Sigmoid colon (tissue), 7 donors: ENCODE measurements around the gene CLEC2L. TPM values are rescaled to one million over a fixed set of nuclear protein-coding genes. Genes with fewer than 3 reads are reported as not detected.

Experiments used
- DNase-seq: peaks from one replicate; pipeline ENCODE4 v3.0.0-alpha.2; 2019
- H3K27ac ChIP-seq, 4 donors: fragments of 200-600 bp; sonication (generic); one replicate each; pipeline ENCODE4 v1.5.1; 2016 to 2019; ENCODE audit warnings: mild to moderate bottlenecking in 1 of 4
- H3K27me3 ChIP-seq, 3 donors: fragments of 200-600 bp; sonication (generic); one replicate each; pipeline ENCODE4 v1.5.1; 2019; ENCODE audit warnings: mild to moderate bottlenecking in 1 of 3
- H3K36me3 ChIP-seq, 4 donors: fragments of 200-600 bp; sonication (generic); one replicate each; pipeline ENCODE4 v1.5.1; 2016 to 2019
- H3K4me1 ChIP-seq, 4 donors: fragments of 200-600 bp; sonication (generic); one replicate each; pipeline ENCODE4 v1.5.1; 2017 to 2019
- H3K4me3 ChIP-seq, 4 donors: fragments of 200-600 bp; sonication (generic); one replicate each; pipeline ENCODE4 v1.5.1; 2017 to 2019; ENCODE audit warnings: mild to moderate bottlenecking in 2 of 4, moderate library complexity in 1 of 4
- H3K9me3 ChIP-seq, 4 donors: fragments of 200-600 bp in 3 of 4; sonication (generic) in 3 of 4; one replicate each; pipeline versions ENCODE4 v1.5.1 to v1.6.1; 2013 to 2019
- EP300 ChIP-seq, 4 donors: sonication (generic); formaldehyde crosslinking; IDR thresholded peaks; one replicate each; pipeline ENCODE4 v1.6.1; 2017; ENCODE audit warnings: antibody characterized with exemption in 4 of 4
- POLR2A ChIP-seq, 2 donors: fragments of 450-650 bp; IDR thresholded peaks; one replicate each; pipeline ENCODE4 v1.6.1; 2016; ENCODE audit warnings: antibody characterized with exemption in 2 of 2, mild to moderate bottlenecking in 2 of 2, moderate library complexity in 2 of 2
- POLR2AphosphoS5 ChIP-seq, 4 donors: sonication (generic); formaldehyde crosslinking; IDR thresholded peaks; one replicate each; pipeline ENCODE4 v1.6.1; 2017; ENCODE audit warnings: antibody characterized with exemption in 4 of 4
- WGBS, 2 donors: extraction: QIAGEN DNeasy Blood & Tissue Kit; methylation state at CpG; one replicate each; pipeline ENCODE4 v1.1.7; 2013; 5-methylcytosine and 5-hydroxymethylcytosine counted together
- intact Hi-C: fragments of 100-400 bp; cut with DNase I; formaldehyde crosslinking; loops from one replicate; pipeline ENCODE4 v1.15.1; 2023
- polyA plus RNA-seq, 3 donors: library from polyadenylated mRNA; stranded (reverse); fragments of 200-250 nt; gene quantifications; one replicate each; pipeline ENCODE4 v1.2.3, GENCODE V29; 2013
- total RNA-seq, 4 donors: library from RNA; depleted of rRNA; stranded (reverse); fragments of >200 nt; gene quantifications; one replicate each; pipeline ENCODE4 v1.1.0, GENCODE V29; 2016
- TF ChIP-seq, protein P1 (sequence below), 4 experiments: fragments of 450-650 bp in 3 of 4; fragments of 200-600 bp in 1 of 4; IDR thresholded peaks; one replicate each; pipeline ENCODE4 v1.5.1; 2016 to 2019; ENCODE audit warnings: antibody characterized with exemption in 4 of 4, mild to moderate bottlenecking in 3 of 4, moderate library complexity in 2 of 4
- donor health status: healthy with polysubstance abuse.
- donor health status: Bipolar disorder and iron deficiency.
- donor health status: healthy.

Gene CLEC2L
- 1 to 10 TPM in 1 of 4 donors, not detected in 3; 10.0 TPM for total RNA-seq
- polyA plus RNA-seq: under 1 TPM in 1 of 3 donors, not detected in 2; 0.38 TPM

DNA sequence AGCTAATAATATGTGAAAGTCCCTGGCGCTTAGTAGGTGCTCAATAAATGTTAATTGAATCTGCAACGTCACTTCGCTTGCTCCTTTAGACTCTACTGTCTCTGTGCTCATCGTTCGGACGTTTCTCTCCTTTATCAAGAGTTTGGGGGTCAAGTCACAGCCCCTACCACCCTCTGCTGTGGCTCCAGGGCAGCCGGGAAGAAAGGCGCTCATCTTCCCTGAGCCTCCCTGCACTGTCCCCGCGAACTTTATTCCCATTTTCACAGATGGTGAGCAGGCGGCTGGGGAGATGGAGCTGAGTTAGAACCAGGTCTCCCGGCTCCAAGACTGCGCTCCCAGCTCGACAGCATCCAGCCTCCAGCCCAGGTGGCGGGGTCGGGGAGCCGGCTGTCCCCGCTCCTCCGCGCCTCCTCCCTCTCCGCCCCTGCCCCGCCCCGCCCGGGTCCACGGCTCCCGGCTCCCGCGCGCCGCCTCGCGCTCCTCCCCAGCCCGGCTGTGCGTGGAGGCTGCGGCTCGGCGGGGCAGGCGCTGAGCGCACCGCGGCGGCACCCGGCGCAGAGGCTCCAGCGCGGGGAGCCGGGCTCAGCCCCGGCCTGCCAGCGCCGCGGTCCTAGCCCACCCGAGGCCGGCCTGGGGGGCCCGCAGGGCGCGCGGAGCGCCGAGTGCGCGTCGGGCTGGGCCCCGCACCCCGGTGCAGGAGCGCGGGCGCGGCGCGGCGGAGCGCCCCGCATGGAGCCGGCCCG is at the start of gene CLEC2L:
CLEC2L (plus strand) TSS at position 487 of the 743 bp plus-strand sequence; CDS start at position 730, 243 bp downstream.
- H3K36me3 ChIP-seq: no peaks in the 10 kb centered on the region
- DNase-seq: no peak
- no peak within 1 kb of the TSS for H3K27ac ChIP-seq
- H3K4me3 ChIP-seq: peak within 1 kb of the TSS in 3 of 4 donors; percentile 12 to 31 (median 28)
- H3K9me3 ChIP-seq: no peaks in the 10 kb centered on the region
- intact Hi-C loops: no loop called here
- peaks cover 6 to 40% (median 15%) of the 10 kb centered on the region in 3 donors for H3K27me3 ChIP-seq
- TF ChIP-seq EP300 (IDR thresholded peaks at IDR 0.05) (no peak), POLR2AphosphoS5 (IDR thresholded peaks at IDR 0.05) (no peak), POLR2A (IDR thresholded peaks at IDR 0.05) (no peak)
- TF ChIP-seq, protein P1, sequence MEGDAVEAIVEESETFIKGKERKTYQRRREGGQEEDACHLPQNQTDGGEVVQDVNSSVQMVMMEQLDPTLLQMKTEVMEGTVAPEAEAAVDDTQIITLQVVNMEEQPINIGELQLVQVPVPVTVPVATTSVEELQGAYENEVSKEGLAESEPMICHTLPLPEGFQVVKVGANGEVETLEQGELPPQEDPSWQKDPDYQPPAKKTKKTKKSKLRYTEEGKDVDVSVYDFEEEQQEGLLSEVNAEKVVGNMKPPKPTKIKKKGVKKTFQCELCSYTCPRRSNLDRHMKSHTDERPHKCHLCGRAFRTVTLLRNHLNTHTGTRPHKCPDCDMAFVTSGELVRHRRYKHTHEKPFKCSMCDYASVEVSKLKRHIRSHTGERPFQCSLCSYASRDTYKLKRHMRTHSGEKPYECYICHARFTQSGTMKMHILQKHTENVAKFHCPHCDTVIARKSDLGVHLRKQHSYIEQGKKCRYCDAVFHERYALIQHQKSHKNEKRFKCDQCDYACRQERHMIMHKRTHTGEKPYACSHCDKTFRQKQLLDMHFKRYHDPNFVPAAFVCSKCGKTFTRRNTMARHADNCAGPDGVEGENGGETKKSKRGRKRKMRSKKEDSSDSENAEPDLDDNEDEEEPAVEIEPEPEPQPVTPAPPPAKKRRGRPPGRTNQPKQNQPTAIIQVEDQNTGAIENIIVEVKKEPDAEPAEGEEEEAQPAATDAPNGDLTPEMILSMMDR (IDR thresholded peaks at IDR 0.05): no peak
- peaks cover 0 to 12% (median 2%) of the 10 kb centered on the region in 4 donors for H3K4me1 ChIP-seq
- WGBS, 2 donors: 2 to 3% methylated on average over 75 of the region's 75 CpGs

DNA sequence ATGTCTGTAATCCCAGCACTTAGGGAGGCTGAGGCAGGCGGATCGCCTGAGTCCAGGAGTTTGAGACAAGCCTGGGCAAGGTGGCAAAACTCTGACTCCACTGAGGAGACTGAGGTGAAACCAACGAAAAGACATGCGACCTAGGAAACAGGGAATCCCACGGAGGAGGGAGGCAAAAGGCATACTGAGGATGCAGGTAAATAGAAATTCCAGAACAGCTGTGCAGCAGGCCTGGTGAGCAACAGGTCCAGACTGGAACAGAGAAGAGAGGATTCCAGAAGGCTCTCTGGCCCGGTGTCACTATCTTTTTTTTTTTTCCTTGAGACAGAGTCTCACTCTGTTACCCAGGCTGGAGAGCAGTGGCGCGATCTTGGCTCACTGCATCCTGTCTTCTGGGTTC is 47.3 kb upstream of the CLEC2L start:
- Histone ChIP-seq H3K4me1 (no peaks in the 10 kb centered on the region), H3K9me3 (peaks cover 0 to 5% (median 1%) of the 10 kb centered on the region in 4 donors), H3K36me3 (no peaks in the 10 kb centered on the region), H3K27ac (no peak overlapping the region), H3K27me3 (peaks cover 0 to 13% (median 0%) of the 10 kb centered on the region in 3 donors), H3K4me3 (no peak overlapping the region)
- intact Hi-C loops: no loop called here
- 92 to 93% methylated on average over 8 of the region's 8 CpGs for WGBS, 2 donors
- TF ChIP-seq EP300 (IDR thresholded peaks at IDR 0.05) (no peak), POLR2AphosphoS5 (IDR thresholded peaks at IDR 0.05) (no peak), POLR2A (IDR thresholded peaks at IDR 0.05) (no peak)
- TF ChIP-seq, protein P1 (IDR thresholded peaks at IDR 0.05): no peak
- no peak for DNase-seq

GRCh38 chr7:139476891-139477290 is 46.6 kb upstream of the CLEC2L start:
- peaks cover 3 to 20% (median 4%) of the 10 kb centered on the region in 3 donors for H3K27me3 ChIP-seq
- TF ChIP-seq EP300 (IDR thresholded peaks at IDR 0.05) (no peak), POLR2AphosphoS5 (IDR thresholded peaks at IDR 0.05) (no peak), POLR2A (IDR thresholded peaks at IDR 0.05) (no peak)
- TF ChIP-seq, protein P1 (IDR thresholded peaks at IDR 0.05): no peak
- no peaks in the 10 kb centered on the region for H3K36me3 ChIP-seq
- H3K4me3 ChIP-seq: no peak overlapping the region
- H3K27ac ChIP-seq: no peak overlapping the region
- WGBS, 2 donors: 87 to 90% methylated on average over 6 of the region's 6 CpGs
- no peak for DNase-seq
- H3K4me1 ChIP-seq: no peaks in the 10 kb centered on the region
- intact Hi-C loops: no loop called here
- peaks cover 0 to 5% (median 1%) of the 10 kb centered on the region in 4 donors for H3K9me3 ChIP-seq

DNA sequence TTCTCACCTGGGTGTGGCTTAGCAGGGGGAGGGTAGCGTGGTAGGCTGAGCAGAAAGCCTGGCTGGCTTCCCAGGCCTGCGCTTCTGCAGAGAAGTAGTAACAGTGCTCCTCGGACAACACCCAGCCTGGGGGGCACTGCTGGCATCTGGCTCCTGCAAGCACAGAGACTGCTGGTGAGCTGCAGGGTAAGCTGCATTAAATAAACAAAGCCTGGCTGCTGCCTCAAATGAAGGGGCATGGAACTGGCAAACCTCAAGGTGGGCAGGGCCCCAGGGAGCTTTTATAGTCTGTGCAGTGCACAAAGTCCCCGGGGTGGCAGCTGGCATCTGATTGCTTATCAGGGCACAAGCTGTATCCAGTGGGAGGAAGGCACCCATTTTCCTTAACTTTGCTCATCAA is 43.9 kb upstream of the CLEC2L start:
- Histone ChIP-seq H3K36me3 (no peaks in the 10 kb centered on the region), H3K9me3 (no peaks in the 10 kb centered on the region), H3K27ac (no peak overlapping the region), H3K4me3 (no peak overlapping the region), H3K4me1 (peaks cover 0 to 18% (median 16%) of the 10 kb centered on the region in 4 donors), H3K27me3 (peaks cover 17 to 47% (median 30%) of the 10 kb centered on the region in 3 donors)
- 14 to 67% methylated on average over 4 of the region's 4 CpGs for WGBS, 2 donors
- TF ChIP-seq POLR2A (IDR thresholded peaks at IDR 0.05) (no peak), EP300 (IDR thresholded peaks at IDR 0.05) (no peak), POLR2AphosphoS5 (IDR thresholded peaks at IDR 0.05) (no peak)
- TF ChIP-seq, protein P1 (IDR thresholded peaks at IDR 0.05): no peak
- no peak for DNase-seq
- intact Hi-C loops: no loop called here
